Peyer's patch (tissue), 4 donors: ENCODE measurements around the gene CACNB1.

Experiments used
- POLR2A ChIP-seq, 2 donors: fragments of 450-650 bp; IDR thresholded peaks; one replicate each; pipeline ENCODE4 v1.5.1; 2017; ENCODE audit warnings: antibody characterized with exemption in 2 of 2, mild to moderate bottlenecking in 2 of 2, moderate library complexity in 2 of 2
- TF ChIP-seq, protein P1 (sequence below), 6 experiments: fragments of 450-650 bp in 4 of 6; fragments of 200-600 bp in 2 of 6; sonication (generic) in 1 of 6; IDR thresholded peaks; one replicate each; pipeline ENCODE4 v1.5.1; 2017 to 2019; ENCODE audit warnings: antibody characterized with exemption in 6 of 6, mild to moderate bottlenecking in 3 of 6, moderate library complexity in 1 of 6

DNA sequence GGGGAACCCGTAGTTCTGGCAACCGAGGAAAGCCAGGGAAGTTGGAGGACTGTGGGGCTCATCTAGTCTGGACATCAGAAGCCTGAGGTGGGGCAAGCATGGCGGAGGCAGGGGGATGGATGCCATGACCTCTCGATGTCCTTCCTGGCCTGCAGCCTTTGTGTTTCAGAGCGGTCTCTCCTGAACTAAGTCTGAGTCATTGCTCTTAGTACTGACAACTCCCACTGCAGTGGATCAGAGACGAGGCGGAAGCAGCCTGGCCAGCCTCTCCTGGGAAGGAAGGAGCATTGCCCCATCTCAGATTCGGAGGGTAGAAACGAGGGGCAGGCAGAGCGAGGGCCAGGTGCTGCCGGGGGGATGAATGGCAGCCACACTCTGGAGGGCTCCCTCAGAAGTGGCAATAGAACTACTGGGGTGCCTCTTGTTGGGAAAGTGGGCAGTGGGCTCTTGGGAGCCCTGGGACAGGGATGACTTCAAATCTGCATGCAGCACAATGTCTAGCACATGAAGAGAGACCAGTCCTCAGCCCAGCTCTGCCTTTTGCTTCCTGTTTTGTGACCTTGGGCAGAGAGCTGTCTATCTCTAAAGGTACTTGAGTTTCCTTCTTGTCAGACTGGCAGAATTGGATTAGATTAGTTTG lies 31.9 kb upstream of the CACNB1 start:
- TF ChIP-seq, protein P1, sequence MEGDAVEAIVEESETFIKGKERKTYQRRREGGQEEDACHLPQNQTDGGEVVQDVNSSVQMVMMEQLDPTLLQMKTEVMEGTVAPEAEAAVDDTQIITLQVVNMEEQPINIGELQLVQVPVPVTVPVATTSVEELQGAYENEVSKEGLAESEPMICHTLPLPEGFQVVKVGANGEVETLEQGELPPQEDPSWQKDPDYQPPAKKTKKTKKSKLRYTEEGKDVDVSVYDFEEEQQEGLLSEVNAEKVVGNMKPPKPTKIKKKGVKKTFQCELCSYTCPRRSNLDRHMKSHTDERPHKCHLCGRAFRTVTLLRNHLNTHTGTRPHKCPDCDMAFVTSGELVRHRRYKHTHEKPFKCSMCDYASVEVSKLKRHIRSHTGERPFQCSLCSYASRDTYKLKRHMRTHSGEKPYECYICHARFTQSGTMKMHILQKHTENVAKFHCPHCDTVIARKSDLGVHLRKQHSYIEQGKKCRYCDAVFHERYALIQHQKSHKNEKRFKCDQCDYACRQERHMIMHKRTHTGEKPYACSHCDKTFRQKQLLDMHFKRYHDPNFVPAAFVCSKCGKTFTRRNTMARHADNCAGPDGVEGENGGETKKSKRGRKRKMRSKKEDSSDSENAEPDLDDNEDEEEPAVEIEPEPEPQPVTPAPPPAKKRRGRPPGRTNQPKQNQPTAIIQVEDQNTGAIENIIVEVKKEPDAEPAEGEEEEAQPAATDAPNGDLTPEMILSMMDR (IDR thresholded peaks at IDR 0.05), result no peak
- no peak for TF ChIP-seq POLR2A (IDR thresholded peaks at IDR 0.05)
